Trophoblast cell (in vitro differentiated cells and primary cell): Measurements from ENCODE around the gene SKAP1.

Source experiments
- DNase-seq, 2 donors: peaks; one replicate each; pipeline ENCODE4 v3.0.0-alpha.2; 2016
- H2AFZ ChIP-seq: 2 replicates; pipeline ENCODE4 v1.6.1; 2013; ENCODE audit warnings: low read length, moderate library complexity, mild to moderate bottlenecking; ENCODE audit not compliant: insufficient read depth, poor library complexity
- H2AK5ac ChIP-seq: 2 replicates; pipeline ENCODE4 v1.6.1; 2013; ENCODE audit warnings: mild to moderate bottlenecking, low read length
- H2BK120ac ChIP-seq: 2 replicates; pipeline ENCODE4 v1.6.1; 2013; ENCODE audit warnings: low read length, mild to moderate bottlenecking, moderate library complexity; ENCODE audit not compliant: insufficient read depth, poor library complexity
- H2BK12ac ChIP-seq: 2 replicates; pipeline ENCODE4 v1.6.1; 2013; ENCODE audit warnings: mild to moderate bottlenecking, low read length, moderate library complexity
- H2BK5ac ChIP-seq: 2 replicates; pipeline ENCODE4 v1.6.1; 2013; ENCODE audit warnings: low read length, low read depth, moderate library complexity, mild to moderate bottlenecking; ENCODE audit not compliant: poor library complexity
- H3K14ac ChIP-seq: 2 replicates; pipeline ENCODE4 v1.6.1; 2013; ENCODE audit warnings: mild to moderate bottlenecking, low read length
- H3K18ac ChIP-seq: 2 replicates; pipeline ENCODE4 v1.6.1; 2013; ENCODE audit warnings: mild to moderate bottlenecking, low read length
- H3K23ac ChIP-seq: 2 replicates; pipeline ENCODE4 v1.6.1; 2013; ENCODE audit warnings: low read length
- H3K27ac ChIP-seq: 2 replicates; pipeline ENCODE4 v1.5.1; 2013; ENCODE audit warnings: low read depth, mild to moderate bottlenecking, inconsistent platforms, low read length, moderate library complexity
- H3K27me3 ChIP-seq: 2 replicates; pipeline ENCODE4 v1.6.1; 2013; ENCODE audit warnings: inconsistent platforms, mild to moderate bottlenecking, low read length, moderate library complexity; ENCODE audit not compliant: insufficient read depth
- H3K36me3 ChIP-seq, 2 experiments: 1 replicate in 1 of 2; 2 replicates in 1 of 2; pipeline ENCODE4 v1.6.1; 2013; ENCODE audit warnings: low read length in 2 of 2, mild to moderate bottlenecking in 2 of 2, moderate library complexity in 1 of 2; ENCODE audit not compliant: insufficient read depth in 2 of 2, control insufficient read depth in 1 of 2
- H3K4ac ChIP-seq: 2 replicates; pipeline ENCODE4 v1.6.1; 2013; ENCODE audit warnings: low read depth, mild to moderate bottlenecking, low read length, moderate library complexity
- H3K4me1 ChIP-seq, 2 experiments: 1 replicate in 1 of 2; 2 replicates in 1 of 2; pipeline ENCODE4 v1.6.1; 2013; ENCODE audit warnings: low read length in 2 of 2, mild to moderate bottlenecking in 2 of 2, moderate library complexity in 1 of 2; ENCODE audit not compliant: insufficient read depth in 2 of 2, control insufficient read depth in 1 of 2
- H3K4me2 ChIP-seq: 2 replicates; pipeline ENCODE4 v1.6.1; 2013; ENCODE audit warnings: inconsistent platforms, mild to moderate bottlenecking, low read length, moderate library complexity
- H3K4me3 ChIP-seq: 2 replicates; pipeline ENCODE4 v1.5.1; 2013; ENCODE audit warnings: mild to moderate bottlenecking, low read depth, low read length, inconsistent platforms
- H3K79me1 ChIP-seq: one replicate; pipeline ENCODE4 v1.6.1; 2013; ENCODE audit warnings: low read length
- H3K79me2 ChIP-seq: 2 replicates; pipeline ENCODE4 v1.6.1; 2013; ENCODE audit warnings: low read length, mild to moderate bottlenecking; ENCODE audit not compliant: control insufficient read depth, insufficient read depth, poor library complexity
- H3K9ac ChIP-seq: 2 replicates; pipeline ENCODE4 v1.6.1; 2013; ENCODE audit warnings: mild to moderate bottlenecking, low read length
- H3K9me3 ChIP-seq: 2 replicates; pipeline ENCODE4 v1.6.1; 2013; ENCODE audit warnings: low read depth, mild to moderate bottlenecking, control low read depth, inconsistent platforms, low read length; ENCODE audit not compliant: insufficient read depth
- H4K12ac ChIP-seq: 2 replicates; pipeline ENCODE4 v1.6.1; 2013; ENCODE audit warnings: low read depth, mild to moderate bottlenecking, low read length, moderate library complexity
- H4K8ac ChIP-seq: 2 replicates; pipeline ENCODE4 v1.6.1; 2013; ENCODE audit warnings: low read depth, mild to moderate bottlenecking, low read length, moderate library complexity
- H4K91ac ChIP-seq: one replicate; pipeline ENCODE4 v1.6.1; 2013; ENCODE audit warnings: low read depth, mild to moderate bottlenecking, low read length, moderate library complexity
- WGBS: extraction: QIAGEN DNeasy Blood & Tissue Kit; methylation state at CpG from one replicate; pipeline ENCODE4 v1.1.7; 2013; ENCODE audit warnings: missing lambda C conversion rate; ENCODE audit not compliant: insufficient read length, insufficient coverage; ENCODE audit errors: extremely low coverage; 5-methylcytosine and 5-hydroxymethylcytosine counted together

The SKAP1 gene

GRCh38 chr17:48258331-48258730, 171.7 kb downstream of the SKAP1 start:
- no peaks in the 10 kb centered on the region for H3K36me3 ChIP-seq
- no CpG with 5 or more reads among the region's 1 CpG for WGBS

GRCh38 chr17:48255759-48256158, 174.3 kb downstream of the SKAP1 start:
- no peak overlapping the region for H3K4me2 ChIP-seq

More at GRCh38 chr17:48258331-48258730, 171.7 kb downstream of the SKAP1 start:
- Histone ChIP-seq H2BK120ac (no peak overlapping the region), H3K27me3 (no peaks in the 10 kb centered on the region), H4K12ac (no peak overlapping the region), H3K79me1 (no peaks in the 10 kb centered on the region), H3K4me3 (no peak overlapping the region), H3K27ac (no peak overlapping the region), H2AK5ac (no peak overlapping the region), H4K91ac (no peak overlapping the region), H2AFZ (no peak overlapping the region), H3K14ac (no peak overlapping the region), H3K23ac (no peak overlapping the region), H2BK5ac (no peak overlapping the region), H3K4ac (no peak overlapping the region), H3K4me2 (no peak overlapping the region), H3K18ac (no peak overlapping the region), H3K4me1 (no peaks in the 10 kb centered on the region), H4K8ac (no peak overlapping the region), H2BK12ac (no peak overlapping the region), H3K79me2 (no peaks in the 10 kb centered on the region), H3K9ac (no peak overlapping the region), H3K9me3 (no peaks in the 10 kb centered on the region)
- DNase-seq = no peak

DNA sequence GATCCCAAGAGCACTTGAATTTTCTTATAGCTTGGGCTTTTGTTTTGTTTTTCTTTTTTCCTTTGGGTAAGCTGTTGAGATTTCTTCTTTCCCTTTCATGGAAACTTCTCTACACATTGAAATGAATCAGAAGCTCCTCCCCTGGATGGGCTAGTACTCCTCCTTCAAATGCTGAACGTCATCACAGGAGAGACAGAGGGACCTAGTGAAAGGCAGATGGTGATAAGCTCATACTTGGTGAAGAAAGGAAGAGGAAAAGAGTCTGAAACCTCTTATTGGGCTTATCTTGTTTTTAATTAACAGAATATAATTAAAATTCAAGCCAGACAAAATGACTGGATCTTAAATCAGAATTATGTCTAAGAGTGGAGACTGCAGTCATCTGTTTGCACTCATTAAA, 175.1 kb downstream of the SKAP1 start:
- Histone ChIP-seq H4K12ac (no peak overlapping the region), H3K14ac (no peak overlapping the region)

More at GRCh38 chr17:48255759-48256158, 174.3 kb downstream of the SKAP1 start:
- Histone ChIP-seq H2AK5ac (no peak overlapping the region), H3K18ac (no peak overlapping the region), H4K8ac (no peak overlapping the region), H3K79me2 (no peaks in the 10 kb centered on the region), H4K91ac (no peak overlapping the region), H2BK5ac (no peak overlapping the region), H3K23ac (no peak overlapping the region), H3K14ac (no peak overlapping the region), H2BK12ac (no peak overlapping the region), H3K27me3 (no peaks in the 10 kb centered on the region), H2BK120ac (no peak overlapping the region), H3K36me3 (no peaks in the 10 kb centered on the region), H3K9ac (no peak overlapping the region), H4K12ac (no peak overlapping the region), H3K4me3 (no peak overlapping the region), H3K4ac (no peak overlapping the region), H3K4me1 (no peaks in the 10 kb centered on the region), H2AFZ (no peak overlapping the region), H3K79me1 (no peaks in the 10 kb centered on the region), H3K9me3 (no peaks in the 10 kb centered on the region), H3K27ac (no peak overlapping the region)
- no peak for DNase-seq
- no CpG with 5 or more reads among the region's 4 CpGs for WGBS

GRCh38 chr17:48253975-48254374, 176.0 kb downstream of the SKAP1 start:
- Histone ChIP-seq H4K91ac (no peak overlapping the region), H2BK120ac (no peak overlapping the region)
- WGBS = no CpG with 5 or more reads among the region's 2 CpGs

More for the DNA sequence above, 175.1 kb downstream of the SKAP1 start:
- Histone ChIP-seq H3K79me2 (no peaks in the 10 kb centered on the region), H3K23ac (no peak overlapping the region), H3K4me2 (no peak overlapping the region), H2AFZ (no peak overlapping the region), H3K9me3 (no peaks in the 10 kb centered on the region), H2BK120ac (no peak overlapping the region), H4K8ac (no peak overlapping the region), H2BK12ac (no peak overlapping the region), H3K4ac (no peak overlapping the region), H4K91ac (no peak overlapping the region), H2BK5ac (no peak overlapping the region), H2AK5ac (no peak overlapping the region), H3K9ac (no peak overlapping the region), H3K36me3 (no peaks in the 10 kb centered on the region), H3K18ac (no peak overlapping the region), H3K27ac (no peak overlapping the region), H3K79me1 (no peaks in the 10 kb centered on the region), H3K4me3 (no peak overlapping the region), H3K4me1 (no peaks in the 10 kb centered on the region), H3K27me3 (no peaks in the 10 kb centered on the region)
- no peak for DNase-seq
- WGBS = no CpG with 5 or more reads among the region's 1 CpG

More at GRCh38 chr17:48253975-48254374, 176.0 kb downstream of the SKAP1 start:
- Histone ChIP-seq H3K79me1 (no peaks in the 10 kb centered on the region), H3K23ac (no peak overlapping the region), H3K36me3 (no peaks in the 10 kb centered on the region), H3K4me2 (no peak overlapping the region), H2AK5ac (no peak overlapping the region), H3K4me1 (no peaks in the 10 kb centered on the region), H2BK5ac (no peak overlapping the region), H3K14ac (no peak overlapping the region), H3K9ac (no peak overlapping the region), H3K27me3 (no peaks in the 10 kb centered on the region), H3K4me3 (no peak overlapping the region), H3K18ac (no peak overlapping the region), H4K8ac (no peak overlapping the region), H3K4ac (no peak overlapping the region), H2AFZ (no peak overlapping the region), H3K79me2 (no peaks in the 10 kb centered on the region), H4K12ac (no peak overlapping the region), H2BK12ac (no peak overlapping the region), H3K27ac (no peak overlapping the region), H3K9me3 (no peaks in the 10 kb centered on the region)
- DNase-seq = no peak
